Stimulated activated naive CD4-positive, alpha-beta T cell (primary cell): Measurements from ENCODE around the gene ZNF525.
"Not testable (repeated sequence)": the region's sequence is repeated elsewhere in the genome, so short reads cannot be mapped to it uniquely, and the experiment has no call there.

Source experiments
- DNase-seq, 6 experiments: peaks; one replicate each; lab custom pipeline; 2025; lab: John Stamatoyannopoulos, UW

Gene ZNF525

GRCh38 chr19:53395840-53396524 lies 30.5 kb downstream of the ZNF525 start:
- DNase-seq, result not testable (repeated sequence)

DNA sequence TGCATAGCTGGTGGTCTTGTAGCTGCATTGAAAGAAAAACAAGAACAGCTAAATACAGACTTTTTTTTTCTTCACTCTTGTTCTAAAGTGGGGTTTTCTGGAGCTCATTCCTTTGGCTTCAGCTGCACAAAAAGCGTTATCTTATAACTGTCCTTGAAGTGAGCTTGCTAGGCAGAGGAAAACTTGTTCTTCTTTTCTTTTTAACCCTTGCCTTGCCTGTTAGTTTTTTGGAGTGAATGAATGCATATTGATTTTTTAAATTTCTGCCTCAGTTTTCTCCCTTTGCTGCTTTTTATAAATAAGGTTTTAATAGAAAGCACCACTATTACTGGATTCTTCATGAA lies 31.0 kb downstream of the ZNF525 start:
- no peak for DNase-seq

- DNase-seq, result not testable (repeated sequence)
Observed at GRCh38 chr19:53397918-53398317, 32.4 kb downstream of the ZNF525 start.

GRCh38 chr19:53409505-53410204 lies 44.1 kb downstream of the ZNF525 start:
- no peak for DNase-seq

GRCh38 chr19:53420520-53421315 lies 55.2 kb downstream of the ZNF525 start:
- not testable (repeated sequence) for DNase-seq

- no peak for DNase-seq
Observed at GRCh38 chr19:53422551-53422950, 57.0 kb downstream of the ZNF525 start.

DNA sequence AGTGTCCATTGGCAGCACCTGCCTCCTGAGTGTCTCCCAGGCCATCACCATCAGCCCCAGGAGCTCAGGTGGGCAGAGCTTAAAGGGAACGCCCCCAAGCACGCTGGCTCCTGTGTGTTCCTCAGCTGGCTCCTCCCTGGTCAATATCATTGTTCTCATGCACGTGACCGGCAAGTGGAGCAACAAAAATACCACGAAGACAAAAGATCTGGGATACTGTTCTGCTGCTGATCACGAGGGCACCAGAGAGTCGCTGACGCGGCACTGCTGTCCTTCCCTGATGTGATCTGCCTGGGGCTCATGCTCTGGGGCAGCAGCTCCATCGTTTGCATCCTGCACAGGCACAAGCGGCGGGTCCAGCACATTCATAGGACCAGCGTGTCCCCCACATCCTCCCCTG lies 57.6 kb downstream of the ZNF525 start:
- DNase-seq, result not testable (repeated sequence)

- not testable (repeated sequence) for DNase-seq
Observed at GRCh38 chr19:53423680-53424079, 58.2 kb downstream of the ZNF525 start.

GRCh38 chr19:53424968-53425597 lies 59.6 kb downstream of the ZNF525 start:
- DNase-seq, result peak; percentile 27 to 67 (median 52)

GRCh38 chr19:53431399-53432087 lies 66.0 kb downstream of the ZNF525 start, which contains the start of gene ZNF761:
Gene ZNF761, plus strand, starts transcription at chr19:53431984. Its CDS starts 15,285 bp downstream, at chr19:53447269.
- peak; percentile 94 to 98 (median 97) for DNase-seq

DNA sequence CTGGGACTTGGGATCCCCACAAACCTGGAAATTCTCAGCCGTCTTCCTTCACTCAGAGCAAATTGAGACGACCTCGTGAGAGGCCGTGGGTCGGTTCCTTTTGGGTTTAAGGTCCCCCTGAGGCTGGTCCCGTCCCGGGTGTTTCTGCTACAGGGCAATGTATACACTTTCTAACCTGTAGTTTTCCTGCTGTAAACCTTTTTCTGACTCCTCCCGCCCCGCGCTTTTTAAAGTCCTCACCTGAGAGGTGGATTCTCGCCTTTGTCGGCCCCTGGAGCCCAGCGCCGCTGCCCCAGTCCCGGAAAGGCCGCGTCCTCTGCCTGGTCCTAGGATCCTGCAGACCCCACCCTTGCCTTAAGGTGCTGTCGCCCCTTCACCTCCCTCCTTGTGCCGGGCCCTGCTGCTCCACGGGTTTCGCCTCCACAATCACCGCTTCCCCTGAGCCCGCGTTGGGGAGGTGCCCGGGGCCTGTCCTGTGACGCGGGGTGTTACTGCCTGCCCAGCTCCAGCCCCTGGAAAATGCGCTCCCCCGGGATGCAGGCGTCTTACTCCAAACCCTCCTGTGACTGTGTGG lies 66.7 kb downstream of the ZNF525 start:
- DNase-seq, result peak in 3 of 6 experiments; percentile 14 to 54 (median 26)
